Trophoblast cell (in vitro differentiated cells and primary cell): ENCODE measurements around the gene SCFD2.
A peak's percentile ranks its signal among the peaks of the same experiment; 100 is the strongest.

ENCODE experiments used
- DNase-seq, 2 donors: peaks; one replicate each; pipeline ENCODE4 v3.0.0-alpha.2; 2016
- H2AFZ ChIP-seq: 2 replicates; pipeline ENCODE4 v1.6.1; 2013; ENCODE audit warnings: low read length, moderate library complexity, mild to moderate bottlenecking; ENCODE audit not compliant: insufficient read depth, poor library complexity
- H2AK5ac ChIP-seq: 2 replicates; pipeline ENCODE4 v1.6.1; 2013; ENCODE audit warnings: mild to moderate bottlenecking, low read length
- H2BK120ac ChIP-seq: 2 replicates; pipeline ENCODE4 v1.6.1; 2013; ENCODE audit warnings: low read length, mild to moderate bottlenecking, moderate library complexity; ENCODE audit not compliant: insufficient read depth, poor library complexity
- H2BK12ac ChIP-seq: 2 replicates; pipeline ENCODE4 v1.6.1; 2013; ENCODE audit warnings: mild to moderate bottlenecking, low read length, moderate library complexity
- H2BK5ac ChIP-seq: 2 replicates; pipeline ENCODE4 v1.6.1; 2013; ENCODE audit warnings: low read length, low read depth, moderate library complexity, mild to moderate bottlenecking; ENCODE audit not compliant: poor library complexity
- H3K14ac ChIP-seq: 2 replicates; pipeline ENCODE4 v1.6.1; 2013; ENCODE audit warnings: mild to moderate bottlenecking, low read length
- H3K18ac ChIP-seq: 2 replicates; pipeline ENCODE4 v1.6.1; 2013; ENCODE audit warnings: mild to moderate bottlenecking, low read length
- H3K23ac ChIP-seq: 2 replicates; pipeline ENCODE4 v1.6.1; 2013; ENCODE audit warnings: low read length
- H3K27ac ChIP-seq: 2 replicates; pipeline ENCODE4 v1.5.1; 2013; ENCODE audit warnings: low read depth, mild to moderate bottlenecking, inconsistent platforms, low read length, moderate library complexity
- H3K27me3 ChIP-seq: 2 replicates; pipeline ENCODE4 v1.6.1; 2013; ENCODE audit warnings: inconsistent platforms, mild to moderate bottlenecking, low read length, moderate library complexity; ENCODE audit not compliant: insufficient read depth
- H3K36me3 ChIP-seq, 2 experiments: 1 replicate in 1 of 2; 2 replicates in 1 of 2; pipeline ENCODE4 v1.6.1; 2013; ENCODE audit warnings: low read length in 2 of 2, mild to moderate bottlenecking in 2 of 2, moderate library complexity in 1 of 2; ENCODE audit not compliant: insufficient read depth in 2 of 2, control insufficient read depth in 1 of 2
- H3K4ac ChIP-seq: 2 replicates; pipeline ENCODE4 v1.6.1; 2013; ENCODE audit warnings: low read depth, mild to moderate bottlenecking, low read length, moderate library complexity
- H3K4me1 ChIP-seq, 2 experiments: 1 replicate in 1 of 2; 2 replicates in 1 of 2; pipeline ENCODE4 v1.6.1; 2013; ENCODE audit warnings: low read length in 2 of 2, mild to moderate bottlenecking in 2 of 2, moderate library complexity in 1 of 2; ENCODE audit not compliant: insufficient read depth in 2 of 2, control insufficient read depth in 1 of 2
- H3K4me2 ChIP-seq: 2 replicates; pipeline ENCODE4 v1.6.1; 2013; ENCODE audit warnings: inconsistent platforms, mild to moderate bottlenecking, low read length, moderate library complexity
- H3K4me3 ChIP-seq: 2 replicates; pipeline ENCODE4 v1.5.1; 2013; ENCODE audit warnings: mild to moderate bottlenecking, low read depth, low read length, inconsistent platforms
- H3K79me1 ChIP-seq: one replicate; pipeline ENCODE4 v1.6.1; 2013; ENCODE audit warnings: low read length
- H3K79me2 ChIP-seq: 2 replicates; pipeline ENCODE4 v1.6.1; 2013; ENCODE audit warnings: low read length, mild to moderate bottlenecking; ENCODE audit not compliant: control insufficient read depth, insufficient read depth, poor library complexity
- H3K9ac ChIP-seq: 2 replicates; pipeline ENCODE4 v1.6.1; 2013; ENCODE audit warnings: mild to moderate bottlenecking, low read length
- H3K9me3 ChIP-seq: 2 replicates; pipeline ENCODE4 v1.6.1; 2013; ENCODE audit warnings: low read depth, mild to moderate bottlenecking, control low read depth, inconsistent platforms, low read length; ENCODE audit not compliant: insufficient read depth
- H4K12ac ChIP-seq: 2 replicates; pipeline ENCODE4 v1.6.1; 2013; ENCODE audit warnings: low read depth, mild to moderate bottlenecking, low read length, moderate library complexity
- H4K8ac ChIP-seq: 2 replicates; pipeline ENCODE4 v1.6.1; 2013; ENCODE audit warnings: low read depth, mild to moderate bottlenecking, low read length, moderate library complexity
- H4K91ac ChIP-seq: one replicate; pipeline ENCODE4 v1.6.1; 2013; ENCODE audit warnings: low read depth, mild to moderate bottlenecking, low read length, moderate library complexity
- WGBS: extraction: QIAGEN DNeasy Blood & Tissue Kit; methylation state at CpG from one replicate; pipeline ENCODE4 v1.1.7; 2013; ENCODE audit warnings: missing lambda C conversion rate; ENCODE audit not compliant: insufficient read length, insufficient coverage; ENCODE audit errors: extremely low coverage; 5-methylcytosine and 5-hydroxymethylcytosine counted together

The SCFD2 gene

GRCh38 chr4:52850406-52851124 lies 515.3 kb downstream of the SCFD2 start:
- H3K79me2 ChIP-seq: no peaks in the 10 kb centered on the region
- no peak overlapping the region for H4K8ac ChIP-seq
- H2BK5ac ChIP-seq: no peak overlapping the region
- H3K4ac ChIP-seq: no peak overlapping the region
- no peak overlapping the region for H3K9ac ChIP-seq
- no CpG with 5 or more reads among the region's 3 CpGs for WGBS
- H3K18ac ChIP-seq: no peak overlapping the region
- H2BK120ac ChIP-seq: no peak overlapping the region
- H3K4me3 ChIP-seq: no peak overlapping the region
- H3K4me2 ChIP-seq: no peak overlapping the region
- peaks cover 12% of the 10 kb centered on the region for H3K79me1 ChIP-seq
- no peak overlapping the region for H3K14ac ChIP-seq
- H4K91ac ChIP-seq: no peak overlapping the region
- H2BK12ac ChIP-seq: peak overlapping the region; percentile 25
- DNase-seq: peak; percentile 70 to 76
- no peaks in the 10 kb centered on the region for H3K36me3 ChIP-seq
- H2AFZ ChIP-seq: no peak overlapping the region
- H3K9me3 ChIP-seq: no peaks in the 10 kb centered on the region
- peaks cover 12 to 25% of the 10 kb centered on the region in 2 experiments for H3K4me1 ChIP-seq
- H3K27ac ChIP-seq: no peak overlapping the region
- no peak overlapping the region for H3K23ac ChIP-seq
- no peak overlapping the region for H2AK5ac ChIP-seq
- no peak overlapping the region for H4K12ac ChIP-seq
- no peaks in the 10 kb centered on the region for H3K27me3 ChIP-seq

GRCh38 chr4:52848254-52848653 lies 517.6 kb downstream of the SCFD2 start:
- Histone ChIP-seq H3K9ac (no peak overlapping the region), H3K4me1 (peaks cover 12 to 23% of the 10 kb centered on the region in 2 experiments), H3K18ac (no peak overlapping the region), H3K79me2 (no peaks in the 10 kb centered on the region), H2AK5ac (no peak overlapping the region), H3K36me3 (no peaks in the 10 kb centered on the region), H3K27me3 (no peaks in the 10 kb centered on the region), H2AFZ (no peak overlapping the region), H2BK5ac (no peak overlapping the region), H4K8ac (no peak overlapping the region), H2BK120ac (no peak overlapping the region), H3K23ac (no peak overlapping the region), H3K4ac (no peak overlapping the region), H3K27ac (no peak overlapping the region), H3K79me1 (peaks cover 19% of the 10 kb centered on the region), H4K91ac (no peak overlapping the region), H3K4me3 (no peak overlapping the region), H2BK12ac (no peak overlapping the region), H3K14ac (no peak overlapping the region), H3K4me2 (no peak overlapping the region), H3K9me3 (no peaks in the 10 kb centered on the region), H4K12ac (no peak overlapping the region)
- no peak for DNase-seq
- no CpG with 5 or more reads among the region's 6 CpGs for WGBS

GRCh38 chr4:52846502-52846901 lies 519.4 kb downstream of the SCFD2 start:
- Histone ChIP-seq H3K27ac (no peak overlapping the region), H4K91ac (peak overlapping the region; percentile 71), H2BK5ac (no peak overlapping the region), H3K4me3 (no peak overlapping the region), H4K12ac (no peak overlapping the region), H3K9ac (no peak overlapping the region), H3K79me2 (no peaks in the 10 kb centered on the region), H2BK12ac (peak overlapping the region; percentile 79), H3K27me3 (no peaks in the 10 kb centered on the region), H3K79me1 (peaks cover 21% of the 10 kb centered on the region), H3K36me3 (no peaks in the 10 kb centered on the region), H3K18ac (no peak overlapping the region), H3K4me1 (peaks cover 13 to 26% of the 10 kb centered on the region in 2 experiments), H2AK5ac (no peak overlapping the region), H2BK120ac (peak overlapping the region; percentile 53), H3K4ac (no peak overlapping the region), H3K4me2 (no peak overlapping the region), H3K14ac (peak overlapping the region; percentile 62), H4K8ac (no peak overlapping the region), H3K9me3 (no peaks in the 10 kb centered on the region), H2AFZ (no peak overlapping the region), H3K23ac (no peak overlapping the region)
- WGBS: no CpG with 5 or more reads among the region's 2 CpGs
- DNase-seq: no peak

- WGBS: no CpG with 5 or more reads among the region's 2 CpGs
- no peak overlapping the region for H4K91ac ChIP-seq
- H2BK12ac ChIP-seq: no peak overlapping the region
- H2AK5ac ChIP-seq: no peak overlapping the region
- no peak overlapping the region for H3K27ac ChIP-seq
- peaks cover 19 to 26% of the 10 kb centered on the region in 2 experiments for H3K4me1 ChIP-seq
- H3K18ac ChIP-seq: no peak overlapping the region
- no peaks in the 10 kb centered on the region for H3K79me2 ChIP-seq
- H3K23ac ChIP-seq: no peak overlapping the region
- H3K4ac ChIP-seq: no peak overlapping the region
- H3K79me1 ChIP-seq: peaks cover 29% of the 10 kb centered on the region
- no peak overlapping the region for H2BK5ac ChIP-seq
- no peak overlapping the region for H3K9ac ChIP-seq
- H2BK120ac ChIP-seq: no peak overlapping the region
- no peaks in the 10 kb centered on the region for H3K36me3 ChIP-seq
- no peaks in the 10 kb centered on the region for H3K9me3 ChIP-seq
- H3K27me3 ChIP-seq: no peaks in the 10 kb centered on the region
- H3K4me3 ChIP-seq: no peak overlapping the region
- no peak overlapping the region for H3K14ac ChIP-seq
- no peak for DNase-seq
- no peak overlapping the region for H2AFZ ChIP-seq
- no peak overlapping the region for H4K12ac ChIP-seq
- H3K4me2 ChIP-seq: no peak overlapping the region
- H4K8ac ChIP-seq: no peak overlapping the region
These were observed 521.3 kb downstream of the SCFD2 start for GRCh38 chr4:52844596-52844995.
